Measurements from ENCODE around the gene TAP2.
"Not testable (repeated sequence)": the region's sequence is repeated elsewhere in the genome, so short reads cannot be mapped to it uniquely, and the experiment has no call there.

Gene TAP2

GRCh38 chr6:32838114-32838958, at the start of gene TAP2:
TAP2 (minus strand) TSS chr6:32838739; CDS start chr6:32838233, 506 bp downstream.
- DNase-seq (ENCODE audit: low read depth in 1 of 2, low spot score in 1 of 2), result peak; percentile 96 to 98

- no peak for DNase-seq (ENCODE audit: low read depth in 1 of 2, low spot score in 1 of 2)
Measured at GRCh38 chr6:32887616-32888015, 49.1 kb upstream of the TAP2 start.

- DNase-seq (ENCODE audit: low read depth in 1 of 2, low spot score in 1 of 2), result no peak
Measured at GRCh38 chr6:32886681-32887383, 48.3 kb upstream of the TAP2 start.

GRCh38 chr6:32885698-32886286, 47.3 kb upstream of the TAP2 start:
- no peak for DNase-seq (ENCODE audit: low read depth in 1 of 2, low spot score in 1 of 2)

GRCh38 chr6:32883789-32884188, 45.2 kb upstream of the TAP2 start:
- DNase-seq (ENCODE audit: low read depth in 1 of 2, low spot score in 1 of 2), result no peak

GRCh38 chr6:32882879-32883250, 44.3 kb upstream of the TAP2 start:
- DNase-seq (ENCODE audit: low read depth in 1 of 2, low spot score in 1 of 2), result no peak

- DNase-seq (ENCODE audit: low read depth in 1 of 2, low spot score in 1 of 2), result not testable (repeated sequence)
Measured at GRCh38 chr6:32880962-32881361, 42.4 kb upstream of the TAP2 start.

GRCh38 chr6:32879691-32880090, 41.2 kb upstream of the TAP2 start:
- no peak for DNase-seq (ENCODE audit: low read depth in 1 of 2, low spot score in 1 of 2)

GRCh38 chr6:32876603-32877002, 38.1 kb upstream of the TAP2 start:
- no peak for DNase-seq (ENCODE audit: low read depth in 1 of 2, low spot score in 1 of 2)

- not testable (repeated sequence) for DNase-seq (ENCODE audit: low read depth in 1 of 2, low spot score in 1 of 2)
Measured at GRCh38 chr6:32873947-32874346, 35.4 kb upstream of the TAP2 start.

GRCh38 chr6:32868257-32868788, 29.8 kb upstream of the TAP2 start:
- DNase-seq (ENCODE audit: low read depth in 1 of 2, low spot score in 1 of 2), result peak; percentile 83 to 87

GRCh38 chr6:32867554-32868256, 29.2 kb upstream of the TAP2 start:
- DNase-seq (ENCODE audit: low read depth in 1 of 2, low spot score in 1 of 2), result no peak

GRCh38 chr6:32867022-32867477, 28.5 kb upstream of the TAP2 start:
- DNase-seq (ENCODE audit: low read depth in 1 of 2, low spot score in 1 of 2), result no peak

GRCh38 chr6:32865724-32866443, 27.3 kb upstream of the TAP2 start:
- DNase-seq (ENCODE audit: low read depth in 1 of 2, low spot score in 1 of 2), result no peak

GRCh38 chr6:32862725-32863124, 24.2 kb upstream of the TAP2 start:
- DNase-seq (ENCODE audit: low read depth in 1 of 2, low spot score in 1 of 2), result no peak

- DNase-seq (ENCODE audit: low read depth in 1 of 2, low spot score in 1 of 2), result no peak
Measured at GRCh38 chr6:32860674-32861073, 22.1 kb upstream of the TAP2 start.

GRCh38 chr6:32858194-32858593, 19.7 kb upstream of the TAP2 start:
- DNase-seq (ENCODE audit: low read depth in 1 of 2, low spot score in 1 of 2), result no peak

GRCh38 chr6:32857156-32857891, 18.8 kb upstream of the TAP2 start:
- DNase-seq (ENCODE audit: low read depth in 1 of 2, low spot score in 1 of 2), result no peak

GRCh38 chr6:32855467-32856174, 17.1 kb upstream of the TAP2 start:
- no peak for DNase-seq (ENCODE audit: low read depth in 1 of 2, low spot score in 1 of 2)
